Right ventricle myocardium inferior (tissue), 1 donor: ENCODE results near the gene HCAR3. TPM values are rescaled to one million over a fixed set of nuclear protein-coding genes. Genes with fewer than 3 reads are reported as not detected.
"Not testable (repeated sequence)": the region's sequence is repeated elsewhere in the genome, so short reads cannot be mapped to it uniquely, and the experiment has no call there.

ENCODE experiments used
- ATAC-seq: fragments of 200-7000 bp; cut with Tn5 transposase; one replicate; pipeline ENCODE4 v1.9.1; 2020; ENCODE audit warnings: mild to moderate bottlenecking, moderate library complexity
- DNase-seq: peaks from one replicate; pipeline ENCODE4 v3.0.0; 2021; ENCODE audit errors: missing footprints
- intact Hi-C: fragments of 100-400 bp; cut with DNase I; formaldehyde crosslinking; loops from one replicate; pipeline ENCODE4 v1.11.0; 2022
- total RNA-seq: library from RNA; stranded (reverse); fragmentation: NEBNext Ultra II Directional; extraction: Animal tissue kit (Norgen Biotek cat#: 25700); gene quantifications from one replicate; pipeline ENCODE4 v1.2.1, GENCODE V29; 2021
- donor health status: DM: no; HTN: yes; CAD: no; lungs with severe emphysema.

The HCAR3 gene
- total RNA-seq, 1 donor from 2014 or later: 0.16 TPM

- intact Hi-C loops: no loop called here
- no peak for DNase-seq
- ATAC-seq: no peak
These were observed 32.3 kb downstream of the HCAR3 start for GRCh38 chr12:122684297-122684813.

- DNase-seq: no peak
- intact Hi-C loops: no loop called here
- ATAC-seq: peak; percentile 44
These were observed 34.8 kb downstream of the HCAR3 start for GRCh38 chr12:122681814-122682213.

- ATAC-seq, DNase-seq, intact Hi-C loops: not testable (repeated sequence)
These were observed 35.6 kb downstream of the HCAR3 start for GRCh38 chr12:122680989-122681388.

- intact Hi-C loops, DNase-seq, ATAC-seq: not testable (repeated sequence)
These were observed 39.8 kb downstream of the HCAR3 start for GRCh38 chr12:122676781-122677180.

- ATAC-seq, intact Hi-C loops, DNase-seq: not testable (repeated sequence)
These were observed 40.6 kb downstream of the HCAR3 start for GRCh38 chr12:122676015-122676414.

GRCh38 chr12:122672515-122672914 lies 44.1 kb downstream of the HCAR3 start:
- intact Hi-C loops: no loop called here
- ATAC-seq (no peak), DNase-seq (no peak)

- ATAC-seq: no peak
- no peak for DNase-seq
- intact Hi-C loops: no loop called here
These were observed 47.1 kb downstream of the HCAR3 start for GRCh38 chr12:122669397-122670070.

GRCh38 chr12:122668268-122668667 lies 48.3 kb downstream of the HCAR3 start:
- intact Hi-C loops: no loop called here
- DNase-seq (no peak), ATAC-seq (no peak)

GRCh38 chr12:122665759-122666158 lies 50.9 kb downstream of the HCAR3 start:
- DNase-seq (no peak), ATAC-seq (no peak)
- intact Hi-C loops: no loop called here

GRCh38 chr12:122665349-122665748 lies 51.3 kb downstream of the HCAR3 start:
- intact Hi-C loops: no loop called here
- no peak for DNase-seq
- ATAC-seq: no peak

Other genes with a start within 250 kb of the HCAR3 start
- 8.9 TPM for gene ZCCHC8, start 215.9 kb downstream of the HCAR3 start, total RNA-seq
- gene RSRC2, start 189.9 kb downstream of the HCAR3 start, total RNA-seq: 32.8 TPM
- 2.6 TPM for gene KNTC1, start 189.6 kb downstream of the HCAR3 start, total RNA-seq
- gene HCAR2, start 13.5 kb downstream of the HCAR3 start, total RNA-seq: 0.46 TPM
- 0.08 TPM for gene HCAR1, start 14.0 kb upstream of the HCAR3 start, total RNA-seq
- 28.1 TPM for gene DENR, start 36.0 kb upstream of the HCAR3 start, total RNA-seq
- 0.49 TPM for gene CCDC62, start 57.8 kb upstream of the HCAR3 start, total RNA-seq
- gene HIP1R, start 118.6 kb upstream of the HCAR3 start, total RNA-seq: 17.6 TPM
- 25.4 TPM for gene VPS37B, start 179.3 kb upstream of the HCAR3 start, total RNA-seq
- 4.4 TPM for gene ABCB9, start 249.7 kb upstream of the HCAR3 start, total RNA-seq